HG03064 (cell line): Measurements from ENCODE around the gene DNAJC21.
"Not testable (repeated sequence)": the region's sequence is repeated elsewhere in the genome, so short reads cannot be mapped to it uniquely, and the experiment has no call there.

ENCODE experiments used
- ATAC-seq: cut with Tn5 transposase; IDR thresholded peaks from one replicate; pipeline ENCODE4 v1.9.1; 2021; ENCODE audit warnings: low read depth; ENCODE audit not compliant: unreplicated experiment

The DNAJC21 gene

DNA sequence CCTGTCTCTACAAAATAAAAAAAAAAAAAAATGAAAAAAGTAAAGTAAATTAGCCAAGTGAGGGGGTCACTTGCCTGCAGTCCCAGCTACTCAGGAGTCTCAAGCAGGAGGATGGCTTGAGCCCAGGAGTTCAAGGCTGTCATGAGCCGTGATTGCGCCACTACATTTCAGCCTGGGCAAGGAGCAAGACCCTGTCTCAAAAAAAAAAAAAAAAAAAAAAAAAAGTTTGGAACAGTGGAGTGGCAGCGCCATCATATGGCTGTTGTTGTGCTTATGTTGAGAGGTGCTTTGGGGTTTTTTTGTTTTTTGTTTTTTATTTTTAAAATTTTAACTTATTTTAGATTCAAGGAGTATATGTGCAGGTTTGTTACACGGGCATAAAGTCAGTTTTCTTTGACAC lies 10.3 kb upstream of the DNAJC21 start:
- ATAC-seq, result no peak

GRCh38 chr5:34923256-34923655 lies 6.1 kb upstream of the DNAJC21 start:
- not testable (repeated sequence) for ATAC-seq

GRCh38 chr5:34923694-34924461 lies 5.5 kb upstream of the DNAJC21 start:
- no peak for ATAC-seq

- no peak for ATAC-seq
These were observed 4.9 kb upstream of the DNAJC21 start for GRCh38 chr5:34924462-34924765.

DNA sequence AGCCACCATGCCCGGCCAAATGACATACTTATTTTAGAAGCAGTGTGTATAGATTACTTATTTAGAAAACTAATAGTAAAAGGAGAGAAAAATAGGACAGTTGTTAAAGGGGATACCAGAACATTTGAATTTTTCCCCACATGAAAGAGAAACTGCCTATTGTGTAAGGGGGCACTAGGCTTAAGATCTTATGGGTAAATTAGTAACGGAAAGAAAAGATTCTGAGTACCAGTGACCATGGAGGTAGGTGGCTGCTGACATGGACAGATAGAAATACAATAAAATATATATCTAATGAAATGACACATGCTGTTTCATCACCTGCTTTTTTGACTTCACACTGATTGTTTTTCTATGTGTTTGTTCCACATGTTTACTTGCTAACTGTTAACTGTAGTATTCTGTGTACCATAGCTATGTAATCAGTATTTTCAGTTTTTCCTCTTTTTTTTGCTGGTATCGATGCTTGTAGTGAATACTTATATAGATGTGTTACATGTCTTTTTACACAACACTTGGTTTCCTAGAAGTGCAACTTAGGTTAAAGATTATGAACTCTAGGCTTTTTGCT lies 3.0 kb upstream of the DNAJC21 start:
- ATAC-seq, result no peak

DNA sequence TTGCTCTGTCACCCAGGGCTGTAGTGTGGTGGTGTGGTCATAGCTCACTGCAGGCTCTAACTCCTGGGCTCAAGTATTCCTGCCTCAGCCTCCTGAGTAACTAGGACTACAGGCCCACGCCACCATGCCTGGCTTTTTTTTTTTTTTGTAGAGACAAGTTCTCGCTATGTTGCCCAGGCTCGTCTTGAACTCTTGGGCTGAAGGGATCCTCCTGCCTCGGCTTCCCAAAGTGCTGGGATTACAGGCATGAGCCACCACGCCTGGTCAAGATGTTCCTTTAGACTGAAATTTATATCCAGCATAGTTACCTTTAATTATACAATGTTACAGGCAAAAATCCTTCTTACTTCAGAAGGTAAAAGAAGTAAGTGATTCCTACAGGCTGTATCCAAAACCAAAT lies 1.6 kb upstream of the DNAJC21 start:
- no peak for ATAC-seq

GRCh38 chr5:34928267-34928666 lies 1.1 kb upstream of the DNAJC21 start:
- no peak for ATAC-seq

DNA sequence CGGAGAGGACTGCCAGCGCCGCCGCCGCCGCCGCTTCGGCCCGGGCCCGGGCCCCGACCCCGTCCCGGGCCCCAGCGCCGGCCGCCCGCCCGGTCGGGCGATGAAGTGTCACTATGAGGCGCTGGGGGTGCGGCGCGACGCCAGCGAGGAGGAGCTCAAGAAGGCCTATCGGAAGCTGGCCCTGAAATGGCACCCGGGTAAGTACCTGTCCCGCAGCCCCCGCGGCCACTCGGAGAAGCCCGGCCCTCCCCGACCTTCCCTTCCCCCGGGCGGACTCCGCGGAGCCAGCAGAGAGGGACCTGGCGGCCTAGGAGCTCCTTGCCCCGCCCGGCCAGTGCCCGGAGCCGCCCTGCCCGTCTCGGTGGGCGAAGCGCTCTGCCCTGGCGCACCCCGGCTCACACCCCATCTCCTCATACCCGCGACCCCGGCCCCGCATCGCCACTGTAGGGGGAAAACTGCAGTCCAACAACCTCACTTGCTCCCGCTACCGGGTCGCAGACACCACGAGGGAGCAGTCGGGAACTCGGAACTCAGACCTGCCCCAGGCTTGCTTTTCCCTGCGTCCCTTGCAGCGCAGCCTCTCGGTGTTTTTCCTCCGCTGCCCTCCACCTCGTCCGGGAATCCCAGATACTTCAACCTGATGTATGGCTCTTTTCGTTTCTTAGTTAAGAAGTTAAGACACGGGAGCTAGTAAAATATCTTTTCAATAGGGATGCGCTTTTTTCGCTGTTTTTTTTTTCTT lies 532 bp downstream of the DNAJC21 start:
- ATAC-seq, result peak; percentile 82

GRCh38 chr5:34930462-34930844 lies 1.1 kb downstream of the DNAJC21 start:
- ATAC-seq, result no peak

DNA sequence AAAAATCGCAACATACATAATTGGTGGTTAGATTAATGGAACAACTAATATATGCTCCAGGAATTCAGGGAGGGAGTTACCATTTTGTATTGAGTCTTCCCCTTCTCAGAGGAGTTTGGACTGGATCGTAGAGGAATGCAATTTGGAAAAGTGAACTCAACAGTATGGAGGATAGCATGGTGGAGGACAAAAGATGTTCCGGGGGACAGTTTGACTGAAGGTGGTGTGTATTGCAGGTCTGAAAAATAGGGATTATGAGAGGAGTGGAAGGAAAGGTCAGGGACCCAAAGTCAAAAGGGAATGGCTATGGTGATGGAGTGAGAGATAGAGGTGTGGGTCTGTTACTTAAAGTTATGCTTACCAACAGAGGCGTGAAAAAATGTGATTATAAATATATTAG lies 1.5 kb downstream of the DNAJC21 start:
- no peak for ATAC-seq

DNA sequence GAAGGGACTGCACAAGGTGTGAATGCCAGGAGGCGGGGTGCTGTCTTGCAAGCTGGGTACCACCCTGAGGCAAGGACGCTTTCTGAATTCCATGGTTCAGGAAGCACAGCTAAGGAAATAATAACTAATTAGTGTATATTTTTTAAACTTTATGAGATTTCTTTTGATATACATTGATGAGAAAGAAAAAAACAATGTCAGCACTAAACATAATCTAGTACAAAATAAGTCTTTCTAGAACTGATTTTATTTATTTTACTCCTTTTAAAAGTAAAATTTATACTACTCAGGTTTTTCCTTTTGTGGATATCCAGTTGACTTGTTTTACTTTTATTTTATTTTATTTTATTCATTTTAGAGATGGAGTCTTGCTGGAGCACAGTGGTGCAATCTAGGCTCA lies 3.6 kb downstream of the DNAJC21 start:
- no peak for ATAC-seq

DNA sequence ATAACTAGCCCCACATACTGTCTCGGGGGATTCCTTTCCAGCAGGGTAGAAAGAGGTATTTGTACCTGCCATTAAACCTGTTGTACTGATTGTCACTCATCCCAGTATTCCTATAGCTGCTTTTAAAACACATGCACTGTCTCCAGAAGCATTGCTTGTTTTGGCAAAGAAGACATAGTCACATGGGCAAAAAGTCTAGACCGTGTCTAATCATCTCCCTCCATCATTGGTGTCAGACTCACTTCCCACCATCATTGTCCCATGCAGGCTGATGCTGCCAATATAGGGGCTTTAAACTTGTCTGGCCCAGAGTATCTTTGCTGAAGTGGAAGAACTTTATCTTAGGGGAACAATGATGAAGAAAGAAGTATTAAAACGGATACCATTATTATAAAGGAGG lies 12.6 kb downstream of the DNAJC21 start:
- ATAC-seq, result no peak

DNA sequence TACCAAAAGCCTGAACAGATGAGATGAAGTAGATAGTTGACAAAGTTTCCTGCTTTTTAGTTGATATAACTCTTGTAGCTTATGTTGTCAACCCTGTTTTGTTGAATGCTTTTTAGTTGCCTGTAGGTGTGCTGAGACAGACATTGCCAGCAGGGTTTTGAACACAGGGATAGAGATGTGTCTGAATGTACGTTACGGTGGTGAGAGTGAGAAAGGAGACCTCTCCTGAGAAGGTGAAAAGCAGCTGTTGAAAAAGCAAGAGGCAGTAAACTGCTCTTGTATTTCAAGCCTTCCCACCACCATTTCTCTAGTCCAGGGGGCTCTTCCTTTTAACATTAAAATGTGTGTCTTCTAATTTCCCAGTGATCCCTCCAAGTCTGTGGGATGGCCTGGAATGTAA lies 14.7 kb downstream of the DNAJC21 start:
- no peak for ATAC-seq

GRCh38 chr5:34944460-34945047 lies 15.2 kb downstream of the DNAJC21 start:
- no peak for ATAC-seq

GRCh38 chr5:34957321-34957720 lies 28.0 kb downstream of the DNAJC21 start:
- ATAC-seq, result no peak

DNA sequence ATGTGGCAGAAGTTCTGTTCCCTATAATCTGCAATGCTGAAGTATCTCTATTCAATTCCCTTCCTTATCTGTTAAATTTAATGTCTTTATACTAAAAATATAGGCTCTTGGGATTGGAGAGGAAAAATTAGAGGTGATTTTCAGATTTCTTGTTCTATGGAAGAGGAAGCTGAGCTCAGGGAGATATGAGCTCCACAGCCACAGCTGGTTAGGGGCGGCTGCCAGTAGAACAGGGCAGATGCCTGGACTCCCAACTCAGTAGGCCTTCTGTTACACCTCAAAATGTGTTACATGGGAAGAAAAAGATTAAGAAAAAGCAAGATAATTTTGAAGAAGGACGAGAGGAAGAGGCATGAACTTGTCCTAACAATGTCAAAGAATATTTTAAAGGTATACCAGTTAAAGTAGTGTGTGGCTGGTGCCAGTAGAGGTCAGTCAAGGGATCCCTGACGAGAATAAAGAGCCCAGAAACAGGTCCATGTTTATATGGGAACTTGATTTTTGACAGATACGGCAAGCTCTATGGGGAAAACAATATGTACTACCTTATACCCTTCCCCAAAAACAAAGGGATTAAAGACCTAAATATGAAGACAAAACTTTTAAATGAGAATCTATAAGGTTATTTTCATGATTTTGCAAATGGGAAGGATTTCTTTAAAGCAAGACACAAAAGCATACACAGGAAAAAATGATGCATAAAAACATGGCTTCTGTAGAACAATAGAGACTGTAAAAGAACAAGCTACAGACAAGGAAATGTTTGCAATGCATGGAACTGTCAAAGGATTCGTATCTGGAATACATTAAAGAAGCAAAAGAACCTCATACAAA lies 28.7 kb downstream of the DNAJC21 start:
- no peak for ATAC-seq

GRCh38 chr5:34959323-34959722 lies 30.0 kb downstream of the DNAJC21 start:
- ATAC-seq, result no peak

GRCh38 chr5:34967540-34967939 lies 38.2 kb downstream of the DNAJC21 start:
- no peak for ATAC-seq

DNA sequence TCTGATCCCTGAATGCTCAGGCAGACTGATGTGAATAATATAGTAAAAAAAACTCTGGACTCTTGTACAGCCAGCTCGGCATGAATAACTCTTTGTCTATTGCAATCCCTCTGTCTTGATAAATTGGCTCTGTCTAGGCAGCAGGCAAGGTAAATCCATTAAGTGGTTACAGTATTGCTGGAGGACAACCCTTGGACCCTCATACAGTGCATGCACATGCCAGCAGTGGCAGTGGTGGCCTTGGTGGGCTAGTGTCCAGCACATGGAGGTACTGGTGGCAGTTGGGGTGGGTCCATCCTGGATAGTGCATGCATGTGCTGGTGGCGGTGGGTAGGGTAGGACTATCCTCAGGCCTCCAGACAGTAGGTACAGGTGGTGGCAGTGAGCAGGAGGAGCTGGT lies 38.9 kb downstream of the DNAJC21 start:
- no peak for ATAC-seq

- ATAC-seq, result no peak
These were observed 41.2 kb downstream of the DNAJC21 start for GRCh38 chr5:34970552-34970951.

- ATAC-seq, result not testable (repeated sequence)
These were observed 42.3 kb downstream of the DNAJC21 start for GRCh38 chr5:34971655-34972054.
